HCT116 (cell line): ENCODE measurements around the gene RPL6. TPM values are rescaled to one million over a fixed set of nuclear protein-coding genes. Genes with fewer than 3 reads are reported as not detected.
A peak's percentile ranks its signal among the peaks of the same experiment; 100 is the strongest.

Source experiments
- ATAC-seq: fragments of 200-7000 bp; cut with Tn5 transposase; 2 replicates; pipeline ENCODE4 v1.9.1; 2020; ENCODE audit warnings: mild to moderate bottlenecking, moderate library complexity
- BruUV-seq: library from RNA; stranded (reverse); fragments of 400-500 nt; replicated peaks from 2 replicates; lab custom pipeline; 2021; lab: Mats Ljungman, UMichigan
- CTCF ChIA-PET: fragments of 300-600 bp; sonication (Branson Sonifier 250); formaldehyde crosslinking; loops from one replicate; lab custom pipeline; 2021; ENCODE audit warnings: antibody characterized with exemption; lab: Charles Lee
- POLR2A ChIA-PET: fragments of 300-600, 350-600 bp; sonication (Branson Sonifier 250); formaldehyde crosslinking; loops from one replicate; lab custom pipeline; 2021; ENCODE audit warnings: antibody characterized with exemption; lab: Charles Lee
- RAD21 ChIA-PET, 2 experiments: fragments of 300-600 bp; sonication (Branson Sonifier 250); formaldehyde crosslinking; loops; one replicate each; lab custom pipeline; 2023; ENCODE audit warnings: low total read pairs in 2 of 2; ENCODE audit not compliant: uncharacterized antibody in 2 of 2, unreplicated experiment in 2 of 2, low non-redundant PET in 1 of 2; lab: Charles Lee
- DNase-seq: peaks from one replicate; pipeline ENCODE4 v3.0.0-alpha.2; 2010; ENCODE audit warnings: low read depth, low spot score
- H2AFZ ChIP-seq: fragments of 200-600 bp; shearing (Covaris generic), sonication (generic); 2 replicates; pipeline ENCODE4 v1.6.1; 2017; ENCODE audit warnings: low read depth, mixed run types, mixed read lengths, antibody characterized with exemption, low read length; ENCODE audit not compliant: poor library complexity, severe bottlenecking
- H3K27ac ChIP-seq: 2 replicates; pipeline ENCODE4 v1.5.1; 2012; ENCODE audit warnings: low read depth, low read length
- H3K27me3 ChIP-seq: fragments of 200-600 bp; sonication (generic); 2 replicates; pipeline ENCODE4 v1.6.1; 2016; ENCODE audit warnings: mixed run types, low read length, mixed read lengths; ENCODE audit not compliant: insufficient read depth
- H3K36me3 ChIP-seq, 2 experiments: fragments of 200-500 bp in 1 of 2; fragments of 200-600 bp in 1 of 2; sonication (Bioruptor generic) in 1 of 2; sonication (generic) in 1 of 2; 2 replicates each; pipeline versions ENCODE4 v1.5.1 to v1.6.1; 2014 to 2016; ENCODE audit warnings: low read length in 2 of 2, inconsistent platforms in 1 of 2, mixed read lengths in 1 of 2, mixed run types in 1 of 2; ENCODE audit not compliant: insufficient read depth in 2 of 2, control insufficient read depth in 1 of 2
- H3K4me1 ChIP-seq, 2 experiments: fragments of 200-600 bp in 1 of 2; sonication (generic) in 1 of 2; 2 replicates each; pipeline versions ENCODE4 v1.5.1 to v1.6.1; 2012 to 2017; ENCODE audit warnings: low read length in 2 of 2, inconsistent platforms in 1 of 2, mild to moderate bottlenecking in 1 of 2, mixed read lengths in 1 of 2, mixed run types in 1 of 2, moderate library complexity in 1 of 2; ENCODE audit not compliant: insufficient read depth in 2 of 2, control insufficient read depth in 1 of 2
- H3K4me2 ChIP-seq: fragments of 200-600 bp; sonication (generic); 2 replicates; pipeline ENCODE4 v1.6.1; 2017; ENCODE audit warnings: mixed run types, low read length, mixed read lengths
- H3K4me3 ChIP-seq, 2 experiments: fragments of 200-600 bp in 1 of 2; sonication (generic) in 1 of 2; replicated peaks in 1 of 2; 2 replicates each; pipeline ENCODE4 v1.5.1; 2011 to 2016; ENCODE audit warnings: low read length in 2 of 2, control low read depth in 1 of 2, low read depth in 1 of 2, mild to moderate bottlenecking in 1 of 2, mixed read lengths in 1 of 2, mixed run types in 1 of 2
- H3K79me2 ChIP-seq: fragments of 200-600 bp; sonication (generic); 2 replicates; pipeline ENCODE4 v1.6.1; 2017; ENCODE audit warnings: mild to moderate bottlenecking, mixed run types, low read length, moderate library complexity, mixed read lengths; ENCODE audit not compliant: insufficient read depth
- H3K9ac ChIP-seq: fragments of 200-600 bp; sonication (generic); 2 replicates; pipeline ENCODE4 v1.6.1; 2016; ENCODE audit warnings: low read length, mixed read lengths
- H3K9me2 ChIP-seq: fragments of 200-600 bp; sonication (generic), shearing (Covaris generic); 2 replicates; pipeline ENCODE4 v1.6.1; 2017; ENCODE audit warnings: mixed run types, mild to moderate bottlenecking, moderate library complexity; ENCODE audit not compliant: insufficient read depth
- H3K9me3 ChIP-seq, 2 experiments: fragments of 200-500 bp in 1 of 2; fragments of 200-600 bp in 1 of 2; sonication (Bioruptor generic) in 1 of 2; sonication (generic) in 1 of 2; 2 replicates each; pipeline ENCODE4 v1.6.1; 2014 to 2017; ENCODE audit warnings: low read length in 2 of 2, mixed read lengths in 2 of 2, inconsistent platforms in 1 of 2, low read depth in 1 of 2, mild to moderate bottlenecking in 1 of 2, mixed run types in 1 of 2, moderate library complexity in 1 of 2; ENCODE audit not compliant: control insufficient read depth in 1 of 2, insufficient read depth in 1 of 2
- H4K20me1 ChIP-seq: fragments of 200-600 bp; sonication (generic), shearing (Covaris generic); 2 replicates; pipeline ENCODE4 v1.6.1; 2017; ENCODE audit warnings: mixed run types, mild to moderate bottlenecking, moderate library complexity; ENCODE audit not compliant: insufficient read depth
- CBX3 ChIP-seq: IDR thresholded peaks from 2 replicates; pipeline ENCODE4 v1.6.1; 2012; ENCODE audit warnings: low read depth
- CEBPB ChIP-seq: IDR thresholded peaks from 2 replicates; pipeline ENCODE4 v1.6.1; 2012; ENCODE audit warnings: low read depth
- EGR1 ChIP-seq: IDR thresholded peaks from 2 replicates; pipeline ENCODE4 v1.6.1; 2012; ENCODE audit warnings: low read depth
- EZH2 ChIP-seq: fragments of 200-600 bp; sonication (generic); IDR thresholded peaks from 2 replicates; pipeline ENCODE4 v1.6.1; 2017; ENCODE audit warnings: antibody characterized with exemption, mixed run types
- EZH2phosphoT487 ChIP-seq: fragments of 200-600 bp; IDR thresholded peaks from 2 replicates; pipeline ENCODE4 v1.6.1; 2018; ENCODE audit warnings: antibody characterized with exemption, borderline replicate concordance
- FOSL1 ChIP-seq: IDR thresholded peaks from 2 replicates; pipeline ENCODE4 v1.6.1; 2012; ENCODE audit warnings: low read depth
- JUND ChIP-seq: IDR thresholded peaks from 2 replicates; pipeline ENCODE4 v1.6.1; 2012
- POLR2A ChIP-seq: IDR thresholded peaks from 2 replicates; pipeline ENCODE4 v1.7.0; 2011; ENCODE audit warnings: borderline replicate concordance; ENCODE audit not compliant: insufficient read depth, insufficient read length; ENCODE audit errors: extremely low read depth
- POLR2AphosphoS5 ChIP-seq: IDR thresholded peaks from 2 replicates; pipeline ENCODE4 v1.6.1; 2011; ENCODE audit warnings: mild to moderate bottlenecking, low read depth, low read length, moderate library complexity
- RAD21 ChIP-seq: IDR thresholded peaks from 2 replicates; pipeline ENCODE4 v1.6.1; 2012; ENCODE audit warnings: low read depth, mild to moderate bottlenecking
- SIN3A ChIP-seq: IDR thresholded peaks from 2 replicates; pipeline ENCODE4 v1.6.1; 2012; ENCODE audit warnings: low read depth
- SP1 ChIP-seq: IDR thresholded peaks from 2 replicates; pipeline ENCODE4 v1.6.1; 2012; ENCODE audit warnings: low read depth
- SRF ChIP-seq: IDR thresholded peaks from 2 replicates; pipeline ENCODE4 v1.6.1; 2012; ENCODE audit warnings: low read depth
- YY1 ChIP-seq: IDR thresholded peaks from 2 replicates; pipeline ENCODE4 v1.6.1; 2011; ENCODE audit warnings: low read length, low read depth, moderate library complexity, mild to moderate bottlenecking; ENCODE audit not compliant: insufficient replicate concordance; ENCODE audit errors: extremely low read depth
- ZFX ChIP-seq: fragments of 450-650 bp; IDR thresholded peaks from 2 replicates; pipeline ENCODE4 v1.6.1; 2017
- intact Hi-C: fragments of 100-400 bp; cut with micrococcal nuclease; formaldehyde crosslinking; loops from 2 replicates; pipeline ENCODE4 v1.10.0; 2022
- total RNA-seq: library from RNA; stranded (reverse); gene quantifications from one replicate; pipeline ENCODE4 v1.2.1, GENCODE V29; 2021; ENCODE audit not compliant: unreplicated experiment
- TF ChIP-seq, protein P1 (sequence below): IDR thresholded peaks from 2 replicates; pipeline ENCODE4 v1.6.1; 2012; ENCODE audit warnings: low read depth
- TF ChIP-seq, protein P2 (sequence below): IDR thresholded peaks from 2 replicates; pipeline ENCODE4 v1.6.1; 2011; ENCODE audit warnings: mild to moderate bottlenecking, low read length, moderate library complexity; ENCODE audit not compliant: insufficient replicate concordance; ENCODE audit errors: extremely low read depth

The RPL6 gene
- total RNA-seq, 1 experiment from 2014 or later: 1,845 TPM

DNA sequence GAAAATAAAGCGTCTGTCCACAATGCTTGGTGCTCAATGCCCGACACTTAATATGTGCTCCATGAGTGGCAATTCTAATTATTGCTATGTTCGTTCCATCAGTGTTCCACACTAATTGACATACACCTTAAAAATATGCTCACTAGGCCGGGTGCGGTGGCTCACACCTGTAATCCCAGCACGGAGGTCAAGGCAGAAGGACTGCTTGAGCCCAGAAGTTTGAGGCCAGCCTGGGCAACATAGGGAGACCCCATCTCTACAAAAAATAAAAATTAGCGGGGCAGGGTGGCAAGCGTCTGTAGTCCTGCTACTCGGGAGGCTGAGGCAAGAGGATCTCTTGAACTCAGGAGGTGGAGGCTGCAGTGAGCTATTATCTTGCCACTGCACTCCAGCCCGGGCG, 26.5 kb downstream of the RPL6 start:
- Histone ChIP-seq H3K9me2 (no peaks in the 10 kb centered on the region), H3K9ac (peak overlapping the region; percentile 69), H3K9me3 (no peaks in the 10 kb centered on the region), H3K27ac (peak overlapping the region; percentile 86), H3K27me3 (no peaks in the 10 kb centered on the region), H3K4me1 (peaks cover 12 to 22% of the 10 kb centered on the region in 2 experiments; a peak in 3 of 4 replicates), H3K79me2 (peaks cover 33% of the 10 kb centered on the region), H3K4me2 (peak overlapping the region; percentile 93), H3K4me3 (peak overlapping the region; percentile 58 to 80), H3K36me3 (no peaks in the 10 kb centered on the region), H2AFZ (peak overlapping the region; percentile 87), H4K20me1 (no peaks in the 10 kb centered on the region)
- BruUV-seq: no TSS peak
- CTCF ChIA-PET: no interaction called here
- POLR2A ChIA-PET: no interaction called here
- DNase-seq: no peak
- intact Hi-C loops: loop anchor here (10.0 kb wide), 3 partner anchors 88 to 348 kb away; partner anchors contain the start of gene NAA25
- TF ChIP-seq JUND (no peak), SP1 (no peak), CEBPB (no peak), EZH2 (no peak), SIN3A (no peak), ZFX (no peak), RAD21 (no peak), POLR2AphosphoS5 (no peak), EGR1 (no peak), CBX3 (no peak), SRF (no peak), EZH2phosphoT487 (no peak), POLR2A (no peak), FOSL1 (no peak), YY1 (no peak)
- TF ChIP-seq, protein P1, sequence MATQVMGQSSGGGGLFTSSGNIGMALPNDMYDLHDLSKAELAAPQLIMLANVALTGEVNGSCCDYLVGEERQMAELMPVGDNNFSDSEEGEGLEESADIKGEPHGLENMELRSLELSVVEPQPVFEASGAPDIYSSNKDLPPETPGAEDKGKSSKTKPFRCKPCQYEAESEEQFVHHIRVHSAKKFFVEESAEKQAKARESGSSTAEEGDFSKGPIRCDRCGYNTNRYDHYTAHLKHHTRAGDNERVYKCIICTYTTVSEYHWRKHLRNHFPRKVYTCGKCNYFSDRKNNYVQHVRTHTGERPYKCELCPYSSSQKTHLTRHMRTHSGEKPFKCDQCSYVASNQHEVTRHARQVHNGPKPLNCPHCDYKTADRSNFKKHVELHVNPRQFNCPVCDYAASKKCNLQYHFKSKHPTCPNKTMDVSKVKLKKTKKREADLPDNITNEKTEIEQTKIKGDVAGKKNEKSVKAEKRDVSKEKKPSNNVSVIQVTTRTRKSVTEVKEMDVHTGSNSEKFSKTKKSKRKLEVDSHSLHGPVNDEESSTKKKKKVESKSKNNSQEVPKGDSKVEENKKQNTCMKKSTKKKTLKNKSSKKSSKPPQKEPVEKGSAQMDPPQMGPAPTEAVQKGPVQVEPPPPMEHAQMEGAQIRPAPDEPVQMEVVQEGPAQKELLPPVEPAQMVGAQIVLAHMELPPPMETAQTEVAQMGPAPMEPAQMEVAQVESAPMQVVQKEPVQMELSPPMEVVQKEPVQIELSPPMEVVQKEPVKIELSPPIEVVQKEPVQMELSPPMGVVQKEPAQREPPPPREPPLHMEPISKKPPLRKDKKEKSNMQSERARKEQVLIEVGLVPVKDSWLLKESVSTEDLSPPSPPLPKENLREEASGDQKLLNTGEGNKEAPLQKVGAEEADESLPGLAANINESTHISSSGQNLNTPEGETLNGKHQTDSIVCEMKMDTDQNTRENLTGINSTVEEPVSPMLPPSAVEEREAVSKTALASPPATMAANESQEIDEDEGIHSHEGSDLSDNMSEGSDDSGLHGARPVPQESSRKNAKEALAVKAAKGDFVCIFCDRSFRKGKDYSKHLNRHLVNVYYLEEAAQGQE: no peak
- TF ChIP-seq, protein P2, sequence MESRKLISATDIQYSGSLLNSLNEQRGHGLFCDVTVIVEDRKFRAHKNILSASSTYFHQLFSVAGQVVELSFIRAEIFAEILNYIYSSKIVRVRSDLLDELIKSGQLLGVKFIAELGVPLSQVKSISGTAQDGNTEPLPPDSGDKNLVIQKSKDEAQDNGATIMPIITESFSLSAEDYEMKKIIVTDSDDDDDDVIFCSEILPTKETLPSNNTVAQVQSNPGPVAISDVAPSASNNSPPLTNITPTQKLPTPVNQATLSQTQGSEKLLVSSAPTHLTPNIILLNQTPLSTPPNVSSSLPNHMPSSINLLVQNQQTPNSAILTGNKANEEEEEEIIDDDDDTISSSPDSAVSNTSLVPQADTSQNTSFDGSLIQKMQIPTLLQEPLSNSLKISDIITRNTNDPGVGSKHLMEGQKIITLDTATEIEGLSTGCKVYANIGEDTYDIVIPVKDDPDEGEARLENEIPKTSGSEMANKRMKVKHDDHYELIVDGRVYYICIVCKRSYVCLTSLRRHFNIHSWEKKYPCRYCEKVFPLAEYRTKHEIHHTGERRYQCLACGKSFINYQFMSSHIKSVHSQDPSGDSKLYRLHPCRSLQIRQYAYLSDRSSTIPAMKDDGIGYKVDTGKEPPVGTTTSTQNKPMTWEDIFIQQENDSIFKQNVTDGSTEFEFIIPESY: no peak
- no peak for ATAC-seq
- RAD21 ChIA-PET: no interaction called here
